Naive B cell (primary cell): Measurements from ENCODE around the gene RPL10A. TPM values are rescaled to one million over a fixed set of nuclear protein-coding genes. Genes with fewer than 3 reads are reported as not detected.
"Not testable (repeated sequence)": the region's sequence is repeated elsewhere in the genome, so short reads cannot be mapped to it uniquely, and the experiment has no call there.

Experiments used
- ATAC-seq, 2 donors: fragments of 150-1000 bp; cut with Tn5 transposase; 2 replicates each; pipeline ENCODE4 v1.10.0; 2021; ENCODE audit warnings: low read depth in 2 of 2, mild to moderate bottlenecking in 2 of 2, moderate library complexity in 2 of 2
- DNase-seq: peaks from one replicate; pipeline ENCODE4 v3.0.0; 2022
- H3K27ac Mint-ChIP-seq, 6 donors: one replicate each; pipeline ENCODE4 v1.8.0; 2020 to 2022; ENCODE audit warnings: mild to moderate bottlenecking in 6 of 6, mixed read lengths in 6 of 6, moderate library complexity in 5 of 6, inconsistent platforms in 2 of 6
- H3K27me3 Mint-ChIP-seq, 3 donors: one replicate each; pipeline ENCODE4 v1.8.0; 2021 to 2022; ENCODE audit warnings: mixed read lengths in 3 of 3, mild to moderate bottlenecking in 1 of 3
- H3K36me3 Mint-ChIP-seq, 2 donors: one replicate each; pipeline ENCODE4 v1.8.0; 2020 to 2022; ENCODE audit warnings: mixed read lengths in 2 of 2, inconsistent platforms in 1 of 2, mild to moderate bottlenecking in 1 of 2
- H3K4me1 Mint-ChIP-seq, 3 donors: one replicate each; pipeline ENCODE4 v1.8.0; 2020 to 2022; ENCODE audit warnings: mixed read lengths in 3 of 3, inconsistent platforms in 1 of 3, mild to moderate bottlenecking in 1 of 3, moderate library complexity in 1 of 3
- H3K4me3 Mint-ChIP-seq, 8 donors: one replicate each; pipeline ENCODE4 v1.8.0; 2020 to 2022; ENCODE audit warnings: mild to moderate bottlenecking in 8 of 8, mixed read lengths in 8 of 8, moderate library complexity in 8 of 8, inconsistent platforms in 2 of 8
- H3K9me3 Mint-ChIP-seq, 7 donors: one replicate each; pipeline ENCODE4 v1.8.0; 2020 to 2022; ENCODE audit warnings: mixed read lengths in 7 of 7, mild to moderate bottlenecking in 5 of 7, inconsistent platforms in 2 of 7, moderate library complexity in 1 of 7
- polyA plus RNA-seq, 6 donors: library from polyadenylated mRNA; unstranded; fragments of 300-500 nt; fragmentation: Illumina TruSeq; gene quantifications; one replicate each; pipeline ENCODE4 v1.2.3, GENCODE V29; 2021; ENCODE audit warnings: low read depth in 6 of 6

Gene RPL10A
- polyA plus RNA-seq, 6 donors from 2014 or later, result 756 to 1,303 (median 1,016) TPM

GRCh38 chr6:35436071-35436857 is 31.9 kb upstream of the RPL10A start:
- H3K27ac Mint-ChIP-seq, result peak overlapping the region in 2 of 6 donors; percentile 72 to 88
- H3K4me3 Mint-ChIP-seq, result no peak overlapping the region
- H3K4me1 Mint-ChIP-seq, result no peaks in the 10 kb centered on the region
- ATAC-seq (no peak), DNase-seq (no peak)
- no peaks in the 10 kb centered on the region for H3K27me3 Mint-ChIP-seq
- H3K9me3 Mint-ChIP-seq, result peaks cover 0 to 2% (median 0%) of the 10 kb centered on the region in 7 donors
- no peaks in the 10 kb centered on the region for H3K36me3 Mint-ChIP-seq

- H3K36me3 Mint-ChIP-seq, DNase-seq, H3K4me3 Mint-ChIP-seq, ATAC-seq, H3K27me3 Mint-ChIP-seq, H3K9me3 Mint-ChIP-seq, H3K4me1 Mint-ChIP-seq: not testable (repeated sequence)
- peak overlapping the region in 1 of 6 donors; percentile 10 for H3K27ac Mint-ChIP-seq
These were observed 29.7 kb upstream of the RPL10A start for GRCh38 chr6:35438378-35439065.

GRCh38 chr6:35439308-35439707 is 28.9 kb upstream of the RPL10A start:
- DNase-seq (no peak), ATAC-seq (no peak)
- Mint-ChIP-seq H3K4me3 (no peak overlapping the region), H3K27ac (peak overlapping the region in 1 of 6 donors; percentile 9), H3K4me1 (no peaks in the 10 kb centered on the region), H3K27me3 (no peaks in the 10 kb centered on the region), H3K9me3 (no peaks in the 10 kb centered on the region), H3K36me3 (no peaks in the 10 kb centered on the region)

DNA sequence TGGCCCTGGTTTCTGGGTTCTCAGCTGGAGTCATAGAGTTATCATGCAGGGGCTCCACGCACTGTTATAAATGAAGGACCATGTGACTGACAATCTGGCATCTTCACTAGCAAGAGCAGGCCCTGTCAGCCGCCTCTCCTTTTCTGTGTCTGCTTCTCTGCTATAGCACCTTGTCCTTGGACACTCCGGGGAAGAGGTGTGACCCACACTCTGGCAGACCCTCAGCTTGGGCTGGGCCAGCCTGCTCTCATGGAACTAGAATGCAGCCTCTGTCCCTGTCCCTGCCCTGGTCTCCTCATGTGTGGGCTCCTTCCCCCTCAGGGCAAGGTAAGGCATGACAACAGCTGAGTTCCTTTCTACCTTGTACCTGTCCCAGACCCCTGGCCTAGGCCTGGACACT is 27.0 kb upstream of the RPL10A start:
- Mint-ChIP-seq H3K9me3 (no peaks in the 10 kb centered on the region), H3K4me3 (no peak overlapping the region), H3K27ac (no peak overlapping the region), H3K4me1 (no peaks in the 10 kb centered on the region), H3K27me3 (no peaks in the 10 kb centered on the region), H3K36me3 (no peaks in the 10 kb centered on the region)
- ATAC-seq (no peak), DNase-seq (no peak)

DNA sequence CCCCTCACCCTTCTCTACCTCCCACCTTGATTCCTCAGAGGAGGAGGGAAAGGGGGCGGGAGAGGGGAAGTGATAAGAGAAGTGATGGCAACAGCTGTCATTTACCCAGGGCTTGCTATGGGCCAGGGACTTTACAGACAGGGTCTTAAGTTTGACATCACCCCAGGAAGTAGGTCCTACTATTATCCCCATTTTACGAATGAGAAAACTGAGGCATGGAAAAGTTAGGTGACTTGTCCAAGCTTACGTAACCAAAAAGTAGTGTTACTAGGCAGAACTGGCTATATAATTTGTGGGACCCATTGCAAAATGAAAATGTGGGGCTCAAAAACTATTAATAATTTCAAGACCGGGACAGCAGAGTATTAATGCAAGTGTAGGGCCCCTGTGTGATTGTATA is 26.6 kb upstream of the RPL10A start:
- DNase-seq (no peak), ATAC-seq (no peak)
- Mint-ChIP-seq H3K27ac (peak overlapping the region in 1 of 6 donors; percentile 32), H3K4me1 (no peaks in the 10 kb centered on the region), H3K27me3 (no peaks in the 10 kb centered on the region), H3K4me3 (no peak overlapping the region), H3K9me3 (no peaks in the 10 kb centered on the region), H3K36me3 (no peaks in the 10 kb centered on the region)

DNA sequence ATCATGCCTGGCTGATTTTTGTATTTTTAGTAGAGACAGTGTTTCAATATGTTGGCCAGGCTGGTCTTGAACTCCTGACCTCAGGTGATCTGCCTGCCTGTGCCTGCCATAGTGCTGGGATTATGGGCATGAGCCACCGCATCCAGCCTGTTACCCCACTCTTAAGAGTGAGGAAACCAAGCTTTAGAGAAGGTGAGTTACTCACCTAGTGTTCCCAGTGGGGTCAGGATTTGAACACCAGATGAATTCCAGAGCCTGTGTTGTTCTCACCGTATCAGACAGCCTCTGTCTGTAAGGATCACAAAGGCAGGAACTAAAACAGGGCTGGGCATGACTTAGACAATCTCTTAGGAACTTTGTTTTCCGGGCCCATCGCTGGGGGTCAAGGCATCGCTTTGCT is 25.5 kb upstream of the RPL10A start:
- no peak for ATAC-seq
- Mint-ChIP-seq H3K9me3 (no peaks in the 10 kb centered on the region), H3K27me3 (no peaks in the 10 kb centered on the region), H3K27ac (no peak overlapping the region), H3K4me3 (no peak overlapping the region), H3K4me1 (no peaks in the 10 kb centered on the region), H3K36me3 (no peaks in the 10 kb centered on the region)
- DNase-seq, result no peak

DNA sequence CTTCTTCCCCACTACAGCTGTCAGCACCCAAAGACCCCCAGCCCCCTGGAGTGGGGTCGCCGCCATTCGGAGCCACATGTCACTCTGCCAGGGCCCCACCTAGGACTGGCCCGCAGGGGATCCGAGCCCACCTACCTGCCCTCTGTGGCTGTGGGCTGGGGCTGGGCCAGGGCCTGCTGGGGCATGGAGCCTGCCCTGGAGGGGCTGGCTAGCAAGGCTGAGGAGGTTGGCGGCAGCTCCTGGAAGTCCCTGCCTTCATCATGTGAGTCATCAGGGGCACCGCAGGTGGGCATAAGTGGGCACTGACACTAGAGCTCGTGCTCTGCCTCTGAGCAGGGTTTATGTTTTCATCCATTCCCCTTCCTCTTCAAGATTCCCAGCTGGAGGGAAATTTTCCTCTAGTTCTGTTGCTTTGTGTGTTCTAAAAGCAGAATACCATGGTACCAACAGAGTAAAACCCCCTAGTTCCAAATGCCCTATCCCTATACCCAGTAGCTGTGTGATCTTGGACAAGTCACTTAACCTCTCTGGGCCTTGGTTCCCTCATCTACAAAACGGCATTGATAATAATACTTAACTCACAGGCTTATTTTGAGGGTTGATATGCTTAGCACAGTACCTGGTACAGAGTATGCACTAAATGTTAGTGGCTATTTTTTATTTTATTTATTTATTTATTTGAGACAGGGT is 24.7 kb upstream of the RPL10A start:
- no peaks in the 10 kb centered on the region for H3K4me1 Mint-ChIP-seq
- DNase-seq (no peak), ATAC-seq (no peak)
- no peaks in the 10 kb centered on the region for H3K9me3 Mint-ChIP-seq
- no peaks in the 10 kb centered on the region for H3K36me3 Mint-ChIP-seq
- H3K27ac Mint-ChIP-seq, result no peak overlapping the region
- no peaks in the 10 kb centered on the region for H3K27me3 Mint-ChIP-seq
- H3K4me3 Mint-ChIP-seq, result no peak overlapping the region

DNA sequence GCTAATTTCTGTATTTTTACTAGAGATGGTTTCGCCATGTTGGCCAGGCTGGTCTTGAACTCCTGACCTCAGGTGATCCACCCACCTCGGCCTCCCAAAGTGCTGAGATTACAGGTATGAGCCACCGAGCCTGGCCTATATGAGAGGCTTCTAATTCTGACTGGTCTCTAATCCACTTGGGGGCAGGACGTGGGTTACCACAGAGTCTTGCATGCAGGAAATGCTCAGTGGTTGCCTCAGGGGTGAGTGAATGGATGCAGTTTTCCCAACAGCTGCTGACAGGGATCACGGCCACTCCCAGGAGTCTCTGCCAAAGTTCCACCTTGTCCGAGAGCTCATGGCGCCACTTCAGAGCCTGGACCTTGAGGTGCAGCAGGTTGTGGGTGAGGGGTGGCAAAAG is 22.5 kb upstream of the RPL10A start:
- ATAC-seq (no peak), DNase-seq (no peak)
- Mint-ChIP-seq H3K4me1 (peaks cover 4 to 8% (median 8%) of the 10 kb centered on the region in 3 donors), H3K27me3 (no peaks in the 10 kb centered on the region), H3K4me3 (no peak overlapping the region), H3K36me3 (no peaks in the 10 kb centered on the region), H3K9me3 (no peaks in the 10 kb centered on the region), H3K27ac (no peak overlapping the region)

- Mint-ChIP-seq H3K9me3 (no peaks in the 10 kb centered on the region), H3K27me3 (no peaks in the 10 kb centered on the region), H3K27ac (peak overlapping the region in 1 of 6 donors; percentile 24), H3K36me3 (no peaks in the 10 kb centered on the region), H3K4me3 (peak overlapping the region in 1 of 8 donors; percentile 52), H3K4me1 (peaks cover 11 to 29% (median 23%) of the 10 kb centered on the region in 3 donors)
- ATAC-seq (no peak), DNase-seq (no peak)
These were observed 20.0 kb upstream of the RPL10A start for GRCh38 chr6:35448191-35448590.

- H3K4me3 Mint-ChIP-seq, result peak overlapping the region in 2 of 8 donors; percentile 30 to 72
- DNase-seq (peak; percentile 71), ATAC-seq (peak; percentile 66 to 67)
- no peaks in the 10 kb centered on the region for H3K9me3 Mint-ChIP-seq
- no peaks in the 10 kb centered on the region for H3K36me3 Mint-ChIP-seq
- H3K27me3 Mint-ChIP-seq, result no peaks in the 10 kb centered on the region
- H3K4me1 Mint-ChIP-seq, result peaks cover 11 to 35% (median 25%) of the 10 kb centered on the region in 3 donors
- no peak overlapping the region for H3K27ac Mint-ChIP-seq
These were observed 18.8 kb upstream of the RPL10A start for GRCh38 chr6:35449287-35449881.

DNA sequence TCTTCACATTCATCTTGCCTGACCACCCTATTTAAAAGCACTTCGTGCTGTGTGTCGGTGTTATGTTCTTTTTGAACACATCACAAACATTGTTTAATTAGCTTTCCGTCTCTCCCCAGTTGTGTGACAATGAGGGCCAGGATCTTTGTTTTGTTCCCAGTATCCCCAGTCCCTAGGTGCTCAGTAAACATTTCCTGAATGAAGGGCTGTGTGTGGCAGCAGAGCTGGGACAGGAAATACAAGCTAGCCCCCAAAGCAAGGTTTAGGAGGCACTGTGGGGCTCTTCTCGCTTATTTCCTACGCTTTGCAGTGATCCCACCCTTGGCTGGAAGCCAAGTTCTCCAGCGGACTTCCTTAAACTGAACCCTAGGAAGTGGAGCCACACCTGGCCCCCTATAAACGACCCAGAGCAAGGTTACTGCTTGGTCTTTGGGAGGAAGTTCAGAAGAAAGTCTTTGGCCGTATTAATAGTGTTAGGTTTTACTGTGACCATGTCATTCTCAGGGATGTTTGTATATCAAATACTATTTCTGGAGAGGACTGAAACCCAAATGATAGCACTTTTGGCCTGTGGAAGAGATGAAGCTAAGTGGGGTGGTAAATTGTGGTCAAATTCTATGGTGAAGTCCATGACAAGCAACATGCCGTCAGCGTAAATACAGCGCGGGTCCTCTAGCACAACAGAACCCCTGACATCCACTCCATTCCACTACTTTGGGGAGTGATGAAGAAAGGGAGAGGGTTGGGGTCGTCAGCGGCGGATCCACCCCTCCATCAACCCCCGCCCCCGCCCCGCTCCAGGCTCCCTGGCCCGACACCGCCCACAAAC is 16.6 kb upstream of the RPL10A start:
- H3K9me3 Mint-ChIP-seq, result no peaks in the 10 kb centered on the region
- peaks cover 15 to 39% (median 25%) of the 10 kb centered on the region in 3 donors for H3K4me1 Mint-ChIP-seq
- ATAC-seq (peak; percentile 3 to 5), DNase-seq (no peak)
- peaks cover 0 to 9% of the 10 kb centered on the region in 2 donors for H3K36me3 Mint-ChIP-seq
- H3K4me3 Mint-ChIP-seq, result peak overlapping the region; percentile 77 to 95 (median 91)
- H3K27me3 Mint-ChIP-seq, result no peaks in the 10 kb centered on the region
- peak overlapping the region in 5 of 6 donors; percentile 12 to 97 (median 74) for H3K27ac Mint-ChIP-seq

DNA sequence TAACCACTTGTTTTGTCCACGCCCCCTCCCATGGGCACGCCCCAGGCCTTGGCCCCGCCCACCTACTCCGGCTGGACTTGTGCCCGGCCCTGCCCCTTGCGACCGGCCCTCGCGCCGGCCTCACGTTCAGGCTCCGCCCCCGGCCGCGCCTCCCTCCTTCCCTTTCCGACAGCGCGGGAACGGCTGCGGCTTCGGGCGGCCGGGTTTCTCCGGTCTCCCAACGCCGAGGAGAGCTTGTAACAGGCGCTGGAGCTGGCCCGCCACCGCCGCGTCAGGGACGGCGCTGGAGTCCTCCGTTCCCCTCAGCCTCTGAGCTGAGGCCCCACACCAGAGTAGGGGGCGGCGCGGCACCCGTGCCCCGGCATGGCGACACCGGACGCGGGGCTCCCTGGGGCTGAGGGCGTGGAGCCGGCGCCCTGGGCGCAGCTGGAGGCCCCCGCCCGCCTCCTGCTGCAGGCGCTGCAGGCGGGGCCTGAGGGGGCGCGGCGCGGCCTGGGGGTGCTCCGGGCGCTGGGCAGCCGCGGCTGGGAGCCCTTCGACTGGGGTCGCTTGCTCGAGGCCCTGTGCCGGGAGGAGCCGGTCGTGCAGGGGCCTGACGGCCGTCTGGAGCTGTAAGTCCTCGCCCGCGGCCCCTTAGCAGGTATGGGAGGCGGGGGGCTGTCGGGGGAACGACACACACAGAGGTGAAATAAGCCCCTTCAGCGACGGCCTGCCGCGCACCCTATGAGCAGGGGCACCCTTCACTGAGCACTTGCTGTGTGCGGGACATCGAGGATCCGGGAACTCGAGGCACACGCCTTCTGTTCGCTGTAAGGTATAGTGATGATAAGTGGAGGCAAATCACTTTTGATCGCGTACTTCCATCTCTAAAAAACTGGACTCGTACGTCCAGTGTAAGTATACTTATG is 15.8 kb upstream of the RPL10A start, which contains the start of gene FANCE:
Gene FANCE, plus strand, starts transcription at position 156 of the 908 bp plus-strand sequence. Its CDS starts 208 bp downstream, at position 364.
- Mint-ChIP-seq H3K27me3 (no peaks in the 10 kb centered on the region), H3K27ac (peak within 1 kb of the TSS; percentile 16 to 97 (median 82)), H3K9me3 (no peaks in the 10 kb centered on the region), H3K4me1 (peaks cover 15 to 39% (median 25%) of the 10 kb centered on the region in 3 donors), H3K4me3 (peak within 1 kb of the TSS; percentile 83 to 95 (median 91)), H3K36me3 (peaks cover 0 to 9% of the 10 kb centered on the region in 2 donors)
- DNase-seq (peak; percentile 87), ATAC-seq (peak; percentile 76 to 78)
